HG02973 (cell line): ENCODE data around the gene DENND10.
"Not testable (repeated sequence)": the region's sequence is repeated elsewhere in the genome, so short reads cannot be mapped to it uniquely, and the experiment has no call there.

Experiments
- ATAC-seq: cut with Tn5 transposase; IDR thresholded peaks from one replicate; pipeline ENCODE4 v1.9.1; 2021; ENCODE audit warnings: moderate library complexity; ENCODE audit not compliant: unreplicated experiment

Gene DENND10

DNA sequence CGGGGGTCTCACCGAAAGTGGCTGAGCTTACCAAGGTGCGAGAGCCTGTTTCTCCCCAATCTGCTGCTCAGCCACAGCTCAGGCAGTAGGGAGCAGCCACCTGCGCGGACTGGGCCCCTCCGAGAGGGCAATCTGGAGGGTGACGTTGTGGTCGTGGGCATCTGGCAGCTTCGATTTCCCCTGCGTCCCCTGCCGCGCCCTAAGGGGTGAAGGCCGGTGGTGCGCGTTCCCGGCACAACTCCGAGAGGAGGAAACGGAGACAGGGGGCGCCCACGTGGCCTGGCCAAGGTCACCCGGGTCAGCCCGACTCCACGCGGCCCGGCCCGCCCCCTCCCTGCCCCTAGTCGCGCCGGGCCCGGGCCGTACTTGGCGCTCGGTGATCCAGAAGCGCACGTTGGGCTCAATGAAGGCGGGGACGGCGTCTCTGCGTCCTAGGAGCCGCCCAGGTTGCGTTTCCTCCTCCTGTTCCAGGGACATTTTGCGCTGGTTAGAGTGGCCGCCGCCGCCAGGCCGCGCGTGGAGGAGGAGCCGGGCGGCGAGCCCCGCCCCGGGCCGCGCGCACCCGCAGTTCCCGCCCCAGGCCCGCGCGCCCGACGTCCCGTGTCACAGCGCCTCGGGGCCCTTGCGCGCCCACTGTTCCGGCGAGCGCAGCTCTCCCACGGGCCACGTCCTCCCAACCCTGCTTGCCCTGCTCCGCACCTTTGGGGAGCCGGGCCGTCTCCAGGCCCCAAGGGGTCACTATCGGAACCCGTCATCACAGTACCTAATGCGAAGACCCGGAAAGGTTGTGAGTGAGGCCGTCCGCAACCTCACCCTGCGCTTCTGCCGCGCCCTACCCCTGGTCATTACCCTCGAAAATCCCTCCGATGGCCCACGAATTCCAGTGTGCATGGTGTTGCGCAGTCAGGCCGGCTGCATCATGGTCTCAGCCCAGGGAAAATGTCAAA lies 61.5 kb downstream of the DENND10 start, which contains the start of gene SFXN4:
TSS of gene SFXN4 (minus strand) at position 544 of the 947 bp plus-strand sequence. CDS start at position 477, 67 bp downstream.
- peak; percentile 90 for ATAC-seq

DNA sequence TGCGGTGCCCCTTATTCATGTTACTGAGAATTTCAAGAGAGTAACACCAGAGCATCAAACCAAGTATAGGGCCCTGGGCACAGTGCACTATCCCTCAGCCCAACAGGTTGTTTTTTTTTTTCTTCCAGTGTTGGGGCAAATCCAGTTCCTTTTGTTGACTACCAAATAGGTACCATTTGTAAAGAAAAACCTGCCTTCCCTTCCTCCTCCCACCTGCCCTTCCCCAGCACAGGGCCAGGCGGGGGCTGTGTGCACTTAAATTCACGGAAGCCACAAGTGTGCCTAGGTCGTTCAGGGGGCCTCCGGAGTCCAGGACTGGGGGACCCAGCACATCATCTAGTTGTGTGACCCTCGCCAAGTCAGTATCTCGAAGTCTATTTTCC lies 62.2 kb downstream of the DENND10 start:
- no peak for ATAC-seq

DNA sequence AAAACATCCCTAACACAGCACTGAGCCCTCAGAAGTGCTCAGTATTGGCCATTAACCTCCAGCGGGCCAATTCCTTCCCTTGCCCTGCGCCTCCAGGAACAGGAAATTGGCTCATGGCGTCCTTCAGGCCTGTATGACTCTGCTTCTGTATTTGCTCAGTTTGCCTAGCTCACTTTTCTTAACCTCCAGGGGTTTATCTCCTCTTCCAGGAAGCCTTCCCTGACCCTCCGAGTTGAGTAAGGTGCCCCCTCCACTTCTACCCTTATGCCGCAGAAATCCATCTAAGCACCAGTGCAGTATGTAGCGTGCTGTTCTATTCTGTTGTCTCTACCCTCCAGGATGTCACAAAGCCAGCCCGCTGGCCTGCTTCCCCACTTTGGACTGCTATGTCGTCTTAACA lies 62.7 kb downstream of the DENND10 start:
- no peak for ATAC-seq

DNA sequence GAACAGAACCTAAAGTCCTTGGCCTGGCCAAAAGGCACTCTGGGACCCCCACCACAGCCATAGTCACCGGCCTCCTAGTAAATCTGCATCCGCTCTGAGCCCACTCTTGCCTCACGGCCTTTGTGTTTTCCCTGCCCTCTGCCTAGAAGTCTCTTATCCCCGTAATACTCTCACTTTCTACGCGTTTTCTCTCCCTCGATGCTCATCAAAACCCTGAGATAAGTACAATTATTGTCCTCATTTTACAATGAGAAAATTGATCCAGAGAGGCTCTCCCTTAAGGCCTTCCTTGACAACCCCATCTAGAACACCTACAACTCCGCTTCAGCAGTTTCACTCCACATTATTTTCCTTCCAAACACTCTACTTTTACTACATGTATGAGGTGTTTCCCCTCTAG lies 63.1 kb downstream of the DENND10 start:
- ATAC-seq = no peak

DNA sequence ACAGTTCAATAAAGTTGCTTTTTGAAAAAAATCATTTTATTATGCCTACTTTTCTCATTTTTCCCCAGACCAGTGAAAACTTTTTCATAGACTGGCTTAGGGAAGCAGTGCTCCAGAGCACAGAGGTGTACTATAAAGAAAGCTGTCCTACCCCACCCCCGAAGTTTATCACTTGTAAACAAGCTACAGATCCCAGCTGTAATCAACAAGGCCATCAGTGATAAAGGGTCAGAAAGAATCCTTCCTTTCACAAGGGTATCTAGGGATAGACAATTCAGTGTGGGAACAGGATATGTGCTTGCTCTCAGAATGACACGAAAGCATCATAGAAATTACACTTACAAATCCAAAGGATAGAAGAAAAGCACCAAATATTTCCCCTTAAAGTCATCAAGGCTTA lies 70.2 kb downstream of the DENND10 start:
- no peak for ATAC-seq

DNA sequence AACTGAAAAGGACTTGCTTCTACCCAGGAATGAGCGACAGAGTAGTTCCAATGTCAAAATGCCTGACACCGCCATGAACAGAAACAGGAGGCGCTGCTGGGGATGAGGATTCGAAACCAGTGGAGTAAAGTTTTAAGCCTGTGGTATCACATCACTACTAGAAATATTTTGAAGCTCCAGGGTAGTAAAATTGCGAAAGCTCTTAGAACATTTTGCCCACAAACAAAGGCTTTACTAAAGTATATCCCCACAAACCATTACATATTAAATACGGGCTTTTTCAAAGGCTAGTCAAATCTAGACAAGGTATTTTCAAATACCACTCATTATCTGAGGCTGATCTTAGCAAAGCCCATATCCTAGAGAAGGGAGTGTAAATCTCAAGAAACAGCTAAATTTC lies 72.3 kb downstream of the DENND10 start:
- no peak for ATAC-seq

DNA sequence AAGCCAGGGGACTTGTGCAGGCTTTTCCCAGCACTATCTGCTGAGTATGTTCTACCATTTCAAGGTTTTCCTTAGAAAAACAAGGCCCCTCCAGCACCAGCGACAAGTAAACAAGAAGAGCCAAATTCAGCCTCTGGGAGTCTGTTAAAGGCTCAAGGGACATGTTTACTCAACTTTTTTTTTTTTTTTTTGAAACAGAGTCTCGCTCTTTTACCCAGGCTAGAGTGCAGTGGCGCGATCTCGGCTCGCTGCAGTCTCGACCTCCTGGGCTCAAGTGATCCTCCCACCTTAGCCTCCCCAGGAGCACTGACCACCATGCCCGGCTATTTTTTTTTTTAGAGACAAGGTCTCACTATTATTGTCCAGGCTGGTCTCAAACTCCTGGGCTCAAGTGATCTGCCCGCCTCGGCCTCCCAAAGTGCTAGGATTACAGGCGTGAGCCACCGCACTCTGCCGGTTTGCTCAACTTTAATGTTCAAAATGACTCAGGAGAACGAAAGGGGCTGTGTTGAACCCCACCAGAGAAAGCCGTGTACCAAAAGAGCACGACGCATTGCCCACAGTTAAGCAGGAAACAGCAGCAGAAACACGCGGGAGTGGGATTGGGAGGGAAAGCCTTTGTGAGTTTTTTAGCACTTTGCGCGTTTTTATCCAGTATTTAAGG lies 73.9 kb downstream of the DENND10 start:
- ATAC-seq = peak; percentile 20

DNA sequence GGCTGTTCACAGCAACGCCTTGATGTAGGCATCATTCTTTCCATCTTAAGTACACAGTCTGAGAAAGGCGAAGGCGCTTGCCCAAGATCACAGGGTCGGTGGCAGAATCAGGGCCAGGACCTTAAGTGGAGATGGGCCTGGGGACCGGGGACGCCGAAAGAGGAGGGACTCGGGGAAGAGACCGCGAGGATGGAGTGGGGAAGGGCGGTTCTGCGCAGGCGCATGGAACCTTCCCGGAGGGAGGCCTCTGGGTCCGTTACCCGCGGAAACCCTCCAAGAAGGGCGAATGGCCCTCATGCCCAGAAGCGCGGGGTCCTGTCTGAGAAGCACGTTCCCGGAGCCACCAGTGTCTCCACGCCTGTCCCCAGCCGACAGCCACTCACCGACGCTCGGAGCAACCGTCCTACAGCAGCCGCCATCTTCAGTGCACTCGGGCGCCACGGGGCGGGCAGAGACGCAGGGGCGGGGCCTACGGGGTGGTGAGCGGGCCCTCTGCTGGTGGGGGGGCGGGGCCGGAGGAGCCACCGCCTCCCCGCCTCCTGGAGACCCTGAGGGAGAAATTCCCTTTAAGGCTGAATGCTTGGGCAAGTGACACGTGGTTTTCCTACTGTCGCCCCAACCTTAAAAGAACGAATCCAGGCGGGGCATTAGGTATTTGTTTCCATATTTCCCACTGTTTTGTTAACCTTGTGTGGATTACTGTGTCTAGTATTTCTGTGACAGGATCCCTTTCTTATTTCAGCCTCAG lies 74.6 kb downstream of the DENND10 start, which contains the start of gene PRDX3:
TSS of gene PRDX3 (minus strand) at position 441 of the 748 bp plus-strand sequence. CDS start at position 419, 22 bp downstream.
- peak; percentile 87 for ATAC-seq

DNA sequence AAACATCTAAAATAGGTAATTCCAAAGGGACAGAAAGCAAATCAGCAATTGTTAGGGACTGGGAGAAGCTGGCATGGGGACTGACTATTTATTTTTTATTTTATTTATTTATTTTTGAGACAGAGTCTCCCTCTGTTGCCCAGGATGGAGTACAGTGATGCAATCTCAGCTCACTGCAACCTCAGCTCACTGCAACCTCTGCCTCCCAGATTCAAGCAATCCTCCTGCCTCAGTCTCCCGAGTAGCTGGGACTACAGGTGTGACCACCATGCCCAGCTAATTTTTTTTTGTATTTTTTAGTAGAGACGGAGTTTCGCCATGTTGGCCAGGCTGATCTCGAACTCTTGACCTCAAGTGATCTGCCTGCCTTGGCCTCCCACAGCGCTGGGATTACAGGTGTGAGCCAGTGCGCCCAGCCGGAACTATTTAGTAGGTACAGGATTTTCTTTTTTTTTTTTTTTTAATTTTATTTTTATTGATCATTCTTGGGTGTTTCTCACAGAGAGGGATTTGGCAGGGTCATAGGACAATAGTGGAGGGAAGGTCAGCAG lies 77.0 kb downstream of the DENND10 start:
- not testable (repeated sequence) for ATAC-seq

DNA sequence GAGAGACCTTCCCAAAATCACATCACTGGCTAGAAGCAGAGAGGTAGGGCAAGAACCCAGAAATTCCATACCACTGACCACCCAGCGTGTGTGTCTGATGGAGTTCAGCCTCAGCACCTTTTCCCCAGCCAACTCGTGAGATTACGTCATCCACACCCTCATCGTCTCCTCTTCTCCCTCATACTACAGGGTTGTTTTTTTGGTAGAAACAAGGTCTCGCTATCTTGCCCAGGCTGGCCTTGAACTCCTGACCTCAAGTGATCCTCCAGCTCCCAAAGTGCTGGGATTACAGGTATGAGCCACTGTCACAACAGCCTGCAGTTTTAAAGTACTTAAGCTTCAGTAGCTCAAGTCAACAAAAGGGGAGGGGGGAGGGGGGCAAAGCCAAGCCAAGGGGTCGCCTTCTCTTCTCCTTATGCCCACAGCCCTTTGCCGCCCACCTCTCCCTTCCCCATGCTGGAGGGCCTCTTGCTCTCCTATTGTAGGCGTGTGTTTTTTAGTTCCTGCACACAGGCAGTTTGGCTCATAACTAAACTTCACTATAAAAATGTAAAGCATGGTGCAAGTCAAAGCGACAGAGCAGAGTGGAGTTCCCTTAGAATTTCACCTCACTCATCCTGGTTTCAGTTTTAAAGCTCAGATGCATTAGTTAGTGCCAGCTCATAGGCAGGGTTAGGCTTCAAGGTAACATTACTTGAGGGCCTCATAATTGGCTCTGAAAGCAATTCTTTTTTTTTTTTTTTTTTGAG lies 79.9 kb downstream of the DENND10 start:
- no peak for ATAC-seq
